Spleen (tissue), 11 donors: ENCODE measurements around the gene STAC. TPM values are rescaled to one million over a fixed set of nuclear protein-coding genes. Genes with fewer than 3 reads are reported as not detected.

ENCODE experiments used
- DNase-seq: peaks from one replicate; pipeline ENCODE4 v3.0.0-alpha.2; 2020
- H3K27ac ChIP-seq, 8 donors: fragments of 200-600 bp; sonication (generic) in 7 of 8; 1 replicate in 4 of 8; 2 replicates in 4 of 8; pipeline versions ENCODE4 v1.5.0 to v1.8.0; 2016 to 2021; ENCODE audit warnings: inconsistent platforms in 4 of 8, mild to moderate bottlenecking in 4 of 8, moderate library complexity in 1 of 8
- H3K27me3 ChIP-seq, 7 donors: fragments of 200-600 bp; sonication (generic) in 6 of 7; replicated peaks in 1 of 7; 1 replicate in 4 of 7; 2 replicates in 3 of 7; pipeline versions ENCODE4 v1.5.0 to v1.8.0; 2016 to 2021; ENCODE audit warnings: inconsistent platforms in 3 of 7, mild to moderate bottlenecking in 1 of 7
- H3K36me3 ChIP-seq, 6 donors: fragments of 200-600 bp; sonication (generic) in 5 of 6; 1 replicate in 4 of 6; 2 replicates in 2 of 6; pipeline versions ENCODE4 v1.5.0 to v1.8.0; 2016 to 2021; ENCODE audit warnings: inconsistent platforms in 2 of 6
- H3K4me1 ChIP-seq, 6 donors: fragments of 200-600 bp; sonication (generic) in 5 of 6; 1 replicate in 3 of 6; 2 replicates in 3 of 6; pipeline versions ENCODE4 v1.5.0 to v1.8.0; 2016 to 2021; ENCODE audit warnings: inconsistent platforms in 3 of 6
- H3K4me3 ChIP-seq, 8 donors: fragments of 200-600 bp; sonication (generic) in 7 of 8; 1 replicate in 4 of 8; 2 replicates in 4 of 8; pipeline versions ENCODE4 v1.5.0 to v1.8.0; 2016 to 2021; ENCODE audit warnings: inconsistent platforms in 4 of 8, mild to moderate bottlenecking in 4 of 8, moderate library complexity in 2 of 8
- H3K9me3 ChIP-seq, 8 donors: fragments of 200-600 bp; sonication (generic) in 7 of 8; 1 replicate in 4 of 8; 2 replicates in 4 of 8; pipeline versions ENCODE4 v1.5.0 to v1.8.0; 2016 to 2021; ENCODE audit warnings: inconsistent platforms in 4 of 8
- POLR2A ChIP-seq, 3 donors: fragments of 450-650 bp; IDR thresholded peaks; one replicate each; pipeline ENCODE4 v1.5.1; 2017; ENCODE audit warnings: antibody characterized with exemption in 3 of 3, mild to moderate bottlenecking in 1 of 3
- POLR2AphosphoS5 ChIP-seq, 3 donors: sonication (generic); formaldehyde crosslinking; IDR thresholded peaks; one replicate each; pipeline ENCODE4 v1.5.1; 2017; ENCODE audit warnings: antibody characterized with exemption in 3 of 3
- WGBS, 5 donors: extraction: QIAGEN DNeasy Blood & Tissue Kit in 3 of 5; methylation state at CpG; one replicate each; pipeline versions ENCODE4 v1.1.5 to v1.1.7; 2013 to 2018; 5-methylcytosine and 5-hydroxymethylcytosine counted together
- intact Hi-C: fragments of 100-400 bp; cut with DNase I; formaldehyde crosslinking; loops from one replicate; pipeline ENCODE4 v1.15.0; 2023; ENCODE audit warnings: low total_unique reads
- polyA plus RNA-seq, 3 donors: library from polyadenylated mRNA; stranded (reverse); fragments of 200-250 nt; gene quantifications; one replicate each; pipeline ENCODE4 v1.2.1, GENCODE V29; 2013
- total RNA-seq, 7 donors: library from RNA; depleted of rRNA in 3 of 7; stranded (reverse); fragments of >200 nt in 3 of 7; fragmentation: NEBNext Ultra II Directional in 4 of 7; extraction: Animal tissue kit (Norgen Biotek cat#: 25700) in 4 of 7; gene quantifications; one replicate each; pipeline versions ENCODE4 v1.1.0 to v1.2.1, GENCODE V29; 2016 to 2021
- TF ChIP-seq, protein P1 (sequence below), 11 experiments: fragments of 200-600 bp in 7 of 11; fragments of 450-650 bp in 4 of 11; sonication (generic) in 4 of 11; IDR thresholded peaks in 8 of 11; conservative IDR thresholded peaks in 3 of 11; 1 replicate in 7 of 11; 2 replicates in 4 of 11; pipeline versions ENCODE4 v1.4.0 to v1.8.0; 2016 to 2021; ENCODE audit warnings: antibody characterized with exemption in 11 of 11, inconsistent platforms in 4 of 11, mild to moderate bottlenecking in 1 of 11
- donor health status: healthy with polysubstance abuse.
- donor health status: DM: no; HTN: no; CAD: no; lungs with moderate emphysema.
- donor health status: DM: no; HTN: no; CAD: no.
- donor health status: Bipolar disorder and iron deficiency.
- donor health status: healthy.
- donor health status: DM: no; HTN: no; CAD: no.
- donor health status: DM: yes; HTN: yes; CAD: no.

Gene STAC
- total and polyA plus RNA-seq, 10 donors = 0.08 to 2.9 (median 0.60) TPM

DNA sequence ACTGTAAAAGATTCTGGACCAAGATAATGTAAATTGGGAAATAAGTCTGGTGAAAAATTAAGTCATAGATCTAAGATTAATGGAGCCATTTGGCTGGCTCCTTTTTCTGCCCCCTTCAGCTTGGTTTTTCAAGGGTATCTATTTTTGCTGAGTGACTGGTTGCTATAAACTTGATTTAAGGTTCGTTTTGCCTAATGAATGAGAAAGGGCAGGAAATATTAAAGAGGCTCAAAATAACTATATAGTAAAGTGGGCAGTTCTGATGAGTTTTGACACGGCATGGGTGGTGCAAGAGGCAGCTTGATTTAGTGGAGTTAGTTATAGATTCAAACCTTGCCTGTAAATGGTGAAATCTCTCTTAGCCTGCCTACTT lies 140.7 kb downstream of the STAC start:
- Histone ChIP-seq H3K27me3 (no peaks in the 10 kb centered on the region), H3K4me3 (no peak overlapping the region), H3K4me1 (no peaks in the 10 kb centered on the region), H3K27ac (no peak overlapping the region), H3K9me3 (no peaks in the 10 kb centered on the region), H3K36me3 (no peaks in the 10 kb centered on the region)
- 60 to 77% (median 66%) methylated on average over 2 of the region's 2 CpGs for WGBS, 5 donors
- DNase-seq = no peak
- intact Hi-C loops = no loop called here
- no peak for TF ChIP-seq POLR2AphosphoS5 (IDR thresholded peaks at IDR 0.05)
- TF ChIP-seq, protein P1, sequence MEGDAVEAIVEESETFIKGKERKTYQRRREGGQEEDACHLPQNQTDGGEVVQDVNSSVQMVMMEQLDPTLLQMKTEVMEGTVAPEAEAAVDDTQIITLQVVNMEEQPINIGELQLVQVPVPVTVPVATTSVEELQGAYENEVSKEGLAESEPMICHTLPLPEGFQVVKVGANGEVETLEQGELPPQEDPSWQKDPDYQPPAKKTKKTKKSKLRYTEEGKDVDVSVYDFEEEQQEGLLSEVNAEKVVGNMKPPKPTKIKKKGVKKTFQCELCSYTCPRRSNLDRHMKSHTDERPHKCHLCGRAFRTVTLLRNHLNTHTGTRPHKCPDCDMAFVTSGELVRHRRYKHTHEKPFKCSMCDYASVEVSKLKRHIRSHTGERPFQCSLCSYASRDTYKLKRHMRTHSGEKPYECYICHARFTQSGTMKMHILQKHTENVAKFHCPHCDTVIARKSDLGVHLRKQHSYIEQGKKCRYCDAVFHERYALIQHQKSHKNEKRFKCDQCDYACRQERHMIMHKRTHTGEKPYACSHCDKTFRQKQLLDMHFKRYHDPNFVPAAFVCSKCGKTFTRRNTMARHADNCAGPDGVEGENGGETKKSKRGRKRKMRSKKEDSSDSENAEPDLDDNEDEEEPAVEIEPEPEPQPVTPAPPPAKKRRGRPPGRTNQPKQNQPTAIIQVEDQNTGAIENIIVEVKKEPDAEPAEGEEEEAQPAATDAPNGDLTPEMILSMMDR (IDR thresholded peaks at IDR 0.05 in 8 of 11, conservative IDR thresholded peaks at IDR 0.05 in 3 of 11) = no peak
- no peak for TF ChIP-seq POLR2A (IDR thresholded peaks at IDR 0.05)

DNA sequence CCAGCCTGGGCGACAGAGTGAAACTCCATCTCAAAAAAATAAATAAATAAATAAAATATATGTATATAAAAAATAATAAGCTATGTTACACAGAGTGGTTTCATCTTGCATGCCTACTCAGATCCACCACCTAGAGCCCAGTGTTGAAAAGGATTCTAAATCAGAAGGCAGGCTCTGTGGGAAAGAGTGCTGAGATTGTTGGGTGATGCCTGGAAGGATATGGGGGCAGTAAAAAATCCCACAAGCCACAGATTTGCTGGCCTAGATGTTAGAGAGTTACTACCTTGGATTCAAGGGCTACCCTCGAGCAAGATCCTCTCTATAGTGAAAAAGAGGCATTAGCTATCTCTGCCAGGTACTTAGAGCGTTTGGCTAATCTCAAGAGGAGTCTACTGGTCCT lies 144.3 kb downstream of the STAC start:
- Histone ChIP-seq H3K9me3 (no peaks in the 10 kb centered on the region), H3K27ac (no peak overlapping the region), H3K36me3 (no peaks in the 10 kb centered on the region), H3K27me3 (no peaks in the 10 kb centered on the region), H3K4me3 (no peak overlapping the region), H3K4me1 (no peaks in the 10 kb centered on the region)
- no peak for TF ChIP-seq POLR2A (IDR thresholded peaks at IDR 0.05)
- no peak for TF ChIP-seq POLR2AphosphoS5 (IDR thresholded peaks at IDR 0.05)
- intact Hi-C loops = no loop called here
- 74 to 95% (median 81%) methylated on average over 3 of the region's 3 CpGs for WGBS, 5 donors
- DNase-seq = no peak

DNA sequence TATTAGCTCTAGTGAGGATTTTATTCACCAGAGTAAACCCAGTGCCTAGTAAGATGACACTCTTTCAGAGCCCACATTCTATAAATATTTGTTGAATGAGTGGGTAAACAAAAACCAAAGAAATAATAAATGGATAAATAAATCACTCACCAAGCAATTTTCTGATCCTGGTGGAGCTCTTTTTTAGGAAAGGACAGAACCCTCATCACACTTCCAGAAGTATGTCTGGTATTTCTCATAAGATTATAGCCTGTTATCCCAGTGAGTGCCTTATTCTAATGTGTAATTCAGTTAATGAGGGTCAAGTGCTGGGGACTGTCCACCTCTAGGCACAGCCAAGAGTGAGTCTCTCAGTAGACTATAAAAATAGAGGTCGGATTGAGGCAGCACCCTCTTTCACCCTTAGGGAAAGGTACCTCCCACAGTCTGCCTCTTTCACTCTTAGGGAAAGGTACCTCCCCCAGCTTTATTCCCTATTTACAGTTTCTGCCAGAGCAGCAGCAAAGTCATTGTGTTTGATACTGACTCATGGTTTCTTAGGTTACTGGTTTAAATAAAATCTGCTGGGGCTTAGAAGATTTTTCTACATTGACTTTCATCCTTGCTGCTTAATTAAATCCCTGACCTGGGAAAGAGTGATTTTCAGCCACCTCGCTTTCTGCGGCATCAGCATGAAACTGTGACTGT lies 145.0 kb downstream of the STAC start:
- TF ChIP-seq POLR2AphosphoS5 (IDR thresholded peaks at IDR 0.05) = no peak
- TF ChIP-seq POLR2A (IDR thresholded peaks at IDR 0.05) = no peak
- TF ChIP-seq, protein P1 (IDR thresholded peaks at IDR 0.05 in 8 of 11, conservative IDR thresholded peaks at IDR 0.05 in 3 of 11) = no peak
- WGBS, 5 donors = 81 to 87% (median 85%) methylated on average over 3 of the region's 3 CpGs

GRCh38 chr3:36538136-36538749 lies 157.9 kb downstream of the STAC start:
- H3K4me3 ChIP-seq = no peak overlapping the region
- H3K4me1 ChIP-seq = no peaks in the 10 kb centered on the region
- peaks cover 0 to 11% (median 0%) of the 10 kb centered on the region in 8 donors for H3K9me3 ChIP-seq
- H3K27ac ChIP-seq = no peak overlapping the region
- WGBS, 5 donors = 81 to 93% (median 90%) methylated on average over 4 of the region's 4 CpGs
- H3K36me3 ChIP-seq = no peaks in the 10 kb centered on the region
- intact Hi-C loops = no loop called here
- DNase-seq = no peak
- TF ChIP-seq POLR2A (IDR thresholded peaks at IDR 0.05) (no peak), POLR2AphosphoS5 (IDR thresholded peaks at IDR 0.05) (no peak)
- TF ChIP-seq, protein P1 (IDR thresholded peaks at IDR 0.05 in 8 of 11, conservative IDR thresholded peaks at IDR 0.05 in 3 of 11) = no peak
- H3K27me3 ChIP-seq = no peaks in the 10 kb centered on the region

More for the DNA sequence above, 145.0 kb downstream of the STAC start:
- no peak for DNase-seq
- Histone ChIP-seq H3K4me3 (no peak overlapping the region), H3K27me3 (no peaks in the 10 kb centered on the region), H3K9me3 (no peaks in the 10 kb centered on the region), H3K36me3 (no peaks in the 10 kb centered on the region), H3K4me1 (no peaks in the 10 kb centered on the region), H3K27ac (no peak overlapping the region)
- intact Hi-C loops = no loop called here
